NCI-H187 (cell line): ENCODE measurements around the gene RIC3.

Experiments
- DNase-seq, 2 experiments: peaks; one replicate each; lab custom pipeline; 2025; lab: John Stamatoyannopoulos, UW

The RIC3 gene

GRCh38 chr11:8086571-8086970 is 82.3 kb downstream of the RIC3 start:
- no peak for DNase-seq

GRCh38 chr11:8086001-8086479 is 82.8 kb downstream of the RIC3 start:
- peak; percentile 53 to 69 for DNase-seq

DNA sequence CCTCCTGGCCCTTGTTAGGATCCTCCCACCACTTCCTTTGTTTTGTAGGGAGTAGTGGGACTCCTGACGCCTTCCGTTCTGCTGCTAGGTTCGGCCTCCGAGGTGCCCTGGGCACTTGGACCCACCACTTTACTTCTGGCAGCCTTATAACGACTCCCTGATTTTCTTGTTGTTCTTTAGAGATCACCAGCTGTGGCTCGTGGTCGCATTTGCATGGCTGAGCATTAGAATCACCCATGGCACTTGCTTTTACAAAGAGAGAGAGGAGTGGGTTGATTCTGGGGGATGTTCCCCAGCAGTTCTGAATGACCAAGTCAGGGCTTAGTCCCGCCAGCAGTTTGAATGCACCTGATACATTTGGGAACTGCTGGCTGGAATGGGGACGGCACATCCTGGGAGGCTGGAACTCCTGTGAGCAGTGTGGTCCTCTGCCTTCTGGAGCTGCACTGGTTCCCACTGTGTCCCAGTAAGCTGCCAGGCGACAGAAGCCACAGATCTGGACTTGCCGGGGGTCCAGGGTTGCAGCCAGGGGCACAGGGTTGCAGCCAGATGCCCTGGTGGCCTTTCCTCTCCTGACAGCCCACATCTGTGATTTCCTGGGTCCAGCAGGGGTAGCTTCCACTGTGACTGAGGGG is 83.7 kb downstream of the RIC3 start:
- DNase-seq, result no peak

- DNase-seq, result no peak
Observed at GRCh38 chr11:8084352-8084751, 84.5 kb downstream of the RIC3 start.

DNA sequence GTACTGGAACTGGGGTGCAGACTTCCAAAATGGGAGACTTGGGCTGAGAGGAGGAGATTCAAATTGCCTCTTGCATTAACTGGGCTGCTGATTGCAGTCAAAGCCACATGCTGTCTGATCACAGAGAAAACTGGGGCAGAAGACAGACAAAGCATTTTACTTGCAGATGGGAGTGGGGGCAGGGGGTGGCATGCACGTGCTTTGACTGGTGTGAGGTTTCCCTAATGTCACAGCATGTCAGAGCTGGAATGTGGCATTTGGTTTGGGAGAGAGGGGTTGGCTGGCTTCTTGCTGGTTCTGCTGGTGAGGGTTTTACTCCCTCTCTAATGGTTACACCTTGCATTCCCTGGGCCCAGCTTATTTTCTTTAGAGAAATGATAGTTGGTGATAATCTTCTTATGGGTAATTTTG is 84.9 kb downstream of the RIC3 start:
- no peak for DNase-seq

GRCh38 chr11:8083088-8083395 is 85.8 kb downstream of the RIC3 start:
- DNase-seq, result no peak

DNA sequence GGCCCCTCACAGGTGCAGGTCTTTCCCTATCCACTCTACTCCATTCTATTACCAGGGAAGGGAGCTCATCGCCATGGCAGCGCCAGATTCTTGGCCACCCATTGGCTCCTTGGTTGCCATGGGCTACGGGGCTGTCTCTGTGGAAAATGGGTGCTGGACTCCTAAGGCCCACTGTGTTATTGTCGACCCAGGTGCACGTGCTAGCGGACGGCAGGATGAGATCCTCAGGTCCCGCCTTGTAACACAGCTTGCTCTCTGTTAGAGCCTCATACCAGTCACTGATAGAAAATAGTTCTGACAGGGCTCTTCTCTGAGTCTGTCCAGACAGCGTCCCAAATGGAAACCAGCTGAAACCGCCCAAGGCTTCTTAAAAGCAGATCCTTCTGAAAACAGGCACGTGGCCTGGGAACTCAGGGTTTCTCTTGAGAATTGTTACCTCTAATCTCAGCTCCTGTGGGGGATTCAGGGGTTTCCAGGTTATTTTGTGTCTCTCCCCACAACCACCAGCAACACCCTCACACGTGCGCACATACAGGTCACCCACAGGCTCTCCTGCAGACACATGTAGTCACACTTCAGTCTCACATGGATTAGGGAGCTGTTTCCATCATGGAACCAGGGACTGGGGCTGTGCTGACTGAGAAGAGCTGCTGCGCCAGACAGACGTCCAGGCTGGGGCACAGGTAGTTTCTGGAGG is 86.3 kb downstream of the RIC3 start:
- no peak for DNase-seq

DNA sequence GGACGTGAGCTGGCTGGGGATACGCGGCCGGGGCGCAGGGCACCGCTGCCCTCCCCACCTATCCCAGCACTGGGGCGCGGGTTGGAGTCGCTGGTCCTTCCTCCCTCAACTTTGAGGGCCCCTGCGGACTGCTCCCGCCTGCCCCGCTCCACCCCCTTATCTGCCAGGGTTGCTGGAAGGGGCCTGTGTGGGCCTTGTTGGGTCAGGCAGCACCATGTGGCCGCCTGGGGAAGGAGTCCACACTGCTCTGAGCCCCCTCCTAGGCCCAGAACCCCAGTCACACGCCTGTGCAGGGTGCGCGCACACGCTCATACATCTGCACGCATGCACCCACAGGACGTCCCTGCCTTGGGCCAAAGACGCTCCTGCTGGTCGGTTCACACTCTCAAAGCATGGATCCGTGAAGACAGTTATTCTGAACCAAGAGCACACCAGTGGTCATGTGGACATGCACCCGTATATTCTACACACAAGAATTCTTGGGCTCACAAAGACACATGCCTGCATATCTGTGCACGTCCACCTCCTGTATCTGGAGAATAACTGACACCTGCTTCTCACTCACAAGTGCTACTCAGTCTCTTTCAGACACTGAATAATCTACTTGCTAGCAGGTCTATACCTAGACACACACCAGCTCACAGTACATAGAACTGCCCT is 87.1 kb downstream of the RIC3 start:
- DNase-seq, result no peak

- no peak for DNase-seq
Observed at GRCh38 chr11:8080674-8081590, 87.9 kb downstream of the RIC3 start, which contains the start of gene TUB. Gene TUB, plus strand, starts transcription at chr11:8081211. Its CDS starts 300 bp downstream, at chr11:8081511.

- DNase-seq, result no peak
Observed at GRCh38 chr11:8080069-8080670, 88.7 kb downstream of the RIC3 start.

- DNase-seq, result no peak
Observed at GRCh38 chr11:8079111-8079675, 89.6 kb downstream of the RIC3 start.

DNA sequence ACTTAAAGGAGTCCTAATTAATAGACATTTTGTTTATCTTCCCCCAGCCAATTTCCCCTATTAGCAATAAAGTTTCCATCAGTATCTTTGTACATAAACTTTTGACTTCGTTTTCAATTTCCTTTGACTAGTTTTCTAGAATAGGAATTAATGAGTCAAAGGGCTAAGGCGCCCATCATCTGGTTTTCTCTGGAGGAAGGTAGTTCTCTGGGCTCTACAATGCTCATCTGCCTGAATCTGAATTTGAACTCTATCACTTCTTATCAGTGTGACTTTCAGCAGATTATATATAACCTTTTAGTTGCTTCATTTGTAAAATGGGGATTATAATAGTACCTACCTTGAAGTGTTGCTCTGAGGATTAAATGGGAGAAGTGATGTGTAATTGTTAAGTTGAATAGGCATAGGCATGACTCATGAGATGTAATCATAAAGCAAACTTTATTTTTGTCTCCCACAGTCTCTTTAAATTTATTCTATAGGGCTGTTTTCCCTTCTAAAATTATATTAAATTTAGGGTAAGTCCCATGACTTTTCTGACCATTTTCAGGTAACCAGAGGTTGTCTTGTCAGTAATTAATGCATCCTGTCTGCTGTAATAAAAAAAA is 93.6 kb downstream of the RIC3 start:
- no peak for DNase-seq

DNA sequence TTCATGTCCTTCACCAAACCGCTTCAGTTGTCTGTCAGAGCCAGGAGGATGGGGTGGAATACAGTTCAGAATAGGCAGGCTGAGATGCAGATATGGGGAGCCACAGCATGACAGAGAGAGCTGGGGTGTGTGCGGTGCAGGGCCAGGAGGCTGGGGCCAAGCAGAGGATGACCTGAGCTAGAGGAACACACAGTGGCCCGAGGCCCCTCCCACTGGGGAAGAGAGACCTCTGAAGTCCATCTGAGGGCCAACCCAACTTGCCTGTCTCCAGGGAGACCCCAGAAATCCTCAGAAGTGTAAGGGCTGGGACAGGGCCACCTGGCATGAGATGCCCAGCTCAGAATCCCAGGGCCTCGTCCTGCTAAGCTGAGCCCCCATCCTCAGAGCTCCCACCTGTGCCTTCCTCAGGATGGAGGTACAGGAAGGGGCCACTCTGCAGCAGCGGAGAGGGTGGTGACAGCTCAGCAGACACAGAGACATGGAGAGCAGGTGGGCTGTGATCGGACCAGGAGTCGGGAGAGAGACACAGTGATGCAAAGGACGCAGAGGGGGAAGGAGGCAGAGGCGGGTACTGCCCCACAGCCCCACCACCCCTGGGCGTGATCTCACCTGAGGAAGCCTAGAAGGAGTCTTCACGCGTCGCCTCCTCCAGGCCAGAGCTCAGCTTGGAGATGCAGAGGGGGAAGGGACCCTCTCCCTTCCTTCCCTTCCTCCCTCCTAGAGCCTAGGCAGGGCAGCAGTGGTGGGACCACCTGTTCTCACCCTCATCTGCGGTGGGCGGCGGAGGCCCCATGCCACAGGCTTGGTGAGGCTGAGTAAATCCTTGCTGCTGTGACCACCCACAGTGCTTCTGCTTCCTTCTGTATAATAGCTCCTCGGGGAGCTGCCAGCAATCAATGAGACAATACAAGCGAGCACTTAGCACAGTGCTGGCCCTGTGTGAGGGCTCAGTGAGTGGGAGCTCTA is 96.9 kb downstream of the RIC3 start:
- no peak for DNase-seq

DNA sequence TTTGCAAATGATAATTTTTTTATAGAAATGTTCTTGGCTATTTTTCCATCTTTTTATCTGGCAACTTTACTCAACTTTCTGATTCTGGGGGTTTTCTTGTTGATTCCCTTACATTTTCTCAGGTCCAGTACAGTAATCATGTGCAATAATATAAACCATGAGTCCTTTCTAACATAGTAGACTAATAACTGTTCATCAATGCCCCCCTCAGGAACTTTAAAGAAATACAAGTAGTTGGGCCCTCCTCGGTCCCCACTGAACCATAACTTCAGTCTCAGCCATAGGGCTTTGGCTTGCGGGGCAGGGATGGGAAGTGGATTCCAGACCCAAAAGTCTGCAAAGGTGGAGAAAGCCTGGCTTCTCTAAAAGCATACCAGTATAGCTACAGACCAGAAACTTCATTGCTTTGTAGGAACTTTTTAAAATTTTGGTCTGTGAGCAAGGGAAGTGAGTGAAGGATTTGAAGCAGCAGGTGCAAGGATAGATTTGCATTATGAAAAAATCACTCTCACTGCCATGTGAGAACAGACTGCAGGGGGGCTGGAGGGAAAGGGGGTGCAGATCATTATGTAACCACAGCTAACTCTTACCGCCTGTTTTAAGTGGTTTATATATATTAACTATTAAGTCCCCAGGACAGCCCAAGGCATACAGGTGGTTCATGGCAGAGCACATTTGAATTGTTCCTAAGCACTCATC is 98.3 kb downstream of the RIC3 start:
- no peak for DNase-seq

GRCh38 chr11:8069771-8070170 is 99.1 kb downstream of the RIC3 start:
- no peak for DNase-seq

DNA sequence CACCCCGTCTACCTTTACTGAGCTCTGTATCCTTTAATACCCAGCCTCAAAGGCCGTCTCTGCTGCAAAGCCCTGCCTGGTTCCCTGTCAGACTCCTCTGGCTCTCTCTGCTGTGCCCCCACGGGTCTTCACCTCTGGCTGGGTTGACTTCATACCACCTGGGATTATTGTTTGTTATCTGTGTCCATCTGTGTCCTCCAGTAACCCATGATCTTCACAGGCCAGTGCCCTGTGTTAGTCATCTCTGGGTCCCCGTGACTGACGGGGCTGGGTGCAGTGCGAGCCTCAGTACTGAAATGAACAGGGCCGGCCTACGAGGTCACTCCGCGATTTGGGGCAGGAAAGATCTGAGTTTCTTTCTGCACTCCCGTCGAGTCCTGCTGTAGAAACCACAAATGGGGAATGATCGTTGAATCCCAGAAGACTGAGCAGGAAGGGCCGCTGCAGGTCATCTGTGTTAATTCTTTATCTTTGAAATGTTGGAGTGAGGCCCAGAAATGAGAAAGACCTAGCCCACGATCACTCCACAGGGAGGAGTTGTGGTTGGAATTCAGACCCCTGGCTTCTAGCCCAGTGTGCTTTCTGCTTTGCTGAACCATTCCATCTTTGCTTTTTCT is 100.1 kb downstream of the RIC3 start:
- no peak for DNase-seq

DNA sequence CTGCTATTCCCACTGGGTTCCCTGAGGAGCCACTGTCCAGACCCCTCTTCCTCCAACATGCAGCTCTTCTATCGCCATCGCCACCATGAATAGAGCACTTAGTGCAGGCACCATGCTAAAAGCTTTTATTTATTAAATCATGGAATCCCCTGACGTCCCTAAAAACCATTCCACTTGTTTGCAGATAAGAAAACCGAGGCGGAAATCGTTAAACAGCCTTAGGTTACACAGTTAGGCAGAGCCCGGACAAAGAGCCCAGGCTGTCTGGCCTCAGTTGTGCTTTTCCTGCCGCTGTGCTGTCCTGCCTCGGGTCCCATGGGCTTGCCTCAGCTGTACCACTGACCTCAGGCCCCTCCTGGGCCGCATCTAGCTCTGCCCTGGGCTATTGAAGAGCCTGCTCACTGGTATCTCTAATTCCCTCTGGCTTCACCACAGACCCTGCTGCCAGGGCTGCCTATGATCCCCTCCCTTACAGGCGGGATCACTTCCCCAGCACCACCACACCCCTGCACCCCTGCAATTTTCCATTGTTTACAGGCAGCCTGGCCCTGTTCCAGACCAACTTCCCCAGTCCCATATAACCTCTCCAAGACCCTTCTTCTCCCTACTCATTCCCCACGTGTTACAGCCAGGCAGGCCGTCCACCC is 100.8 kb downstream of the RIC3 start:
- DNase-seq, result no peak

DNA sequence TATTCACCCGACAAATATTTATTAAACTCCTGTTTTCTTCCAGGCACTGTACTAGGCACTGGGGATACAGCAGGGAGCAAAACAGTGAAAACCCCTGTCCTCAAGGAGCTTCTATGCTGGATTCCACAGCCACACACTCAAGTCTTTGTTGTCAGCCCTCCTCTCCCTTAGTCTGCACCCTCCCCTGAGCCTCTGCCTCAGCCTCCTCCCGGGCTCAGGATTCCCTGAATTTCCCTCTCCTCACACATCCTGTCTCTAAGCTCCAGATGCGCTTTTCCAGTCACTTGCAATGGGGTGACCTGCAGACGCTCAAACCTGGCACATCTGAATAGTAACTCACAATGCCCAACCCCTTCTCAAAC is 101.3 kb downstream of the RIC3 start:
- DNase-seq, result no peak
